ENCODE measurements around the gene DUSP10. TPM values are rescaled to one million over a fixed set of nuclear protein-coding genes. Genes with fewer than 3 reads are reported as not detected.

Gene DUSP10
- total RNA-seq, 4 donors from 2014 or later, result 2.9 to 7.0 (median 5.9) TPM

GRCh38 chr1:221675880-221676800 lies 65.7 kb downstream of the DUSP10 start:
- Histone ChIP-seq H3K4me3 (no peak overlapping the region), H3K27me3 (no peaks in the 10 kb centered on the region), H3K9me3 (no peaks in the 10 kb centered on the region), H3K36me3 (no peaks in the 10 kb centered on the region), H3K27ac (no peak overlapping the region), H3K4me1 (no peaks in the 10 kb centered on the region)
- in situ Hi-C loops (cut with MboI; ENCODE audit: low sequenced_read_pairs in 4 of 4), result no loop called here
- ATAC-seq (no peak), DNase-seq (no peak)
- TF ChIP-seq CTCF (IDR thresholded peaks at IDR 0.05 in 4 of 5, conservative IDR thresholded peaks at IDR 0.05 in 1 of 5), result no peak
- no peak for TF ChIP-seq POLR2A (IDR thresholded peaks at IDR 0.05)
- intact Hi-C loops (cut with DNase I; ENCODE audit: low total_unique reads), result no loop called here

GRCh38 chr1:221672965-221673364 lies 68.9 kb downstream of the DUSP10 start:
- H3K4me1 ChIP-seq, result no peaks in the 10 kb centered on the region
- no peaks in the 10 kb centered on the region for H3K9me3 ChIP-seq
- H3K27me3 ChIP-seq, result no peaks in the 10 kb centered on the region
- ATAC-seq (no peak), DNase-seq (no peak)
- H3K36me3 ChIP-seq, result no peaks in the 10 kb centered on the region
- no peak overlapping the region for H3K4me3 ChIP-seq
- H3K27ac ChIP-seq, result no peak overlapping the region
- intact Hi-C loops (cut with DNase I; ENCODE audit: low total_unique reads), result loop anchor here (2.0 kb wide), 1 partner anchor 24 kb away; no protein-coding TSS in a partner anchor
- in situ Hi-C loops (cut with MboI; ENCODE audit: low sequenced_read_pairs in 4 of 4), result no loop called here
- no peak for TF ChIP-seq POLR2A (IDR thresholded peaks at IDR 0.05)

- H3K36me3 ChIP-seq, result no peaks in the 10 kb centered on the region
- no peaks in the 10 kb centered on the region for H3K4me1 ChIP-seq
- intact Hi-C loops (cut with DNase I; ENCODE audit: low total_unique reads), result loop anchor here (2.0 kb wide), 1 partner anchor 25 kb away; no protein-coding TSS in a partner anchor
- ATAC-seq (no peak), DNase-seq (no peak)
- no peak overlapping the region for H3K27ac ChIP-seq
- H3K27me3 ChIP-seq, result no peaks in the 10 kb centered on the region
- H3K9me3 ChIP-seq, result no peaks in the 10 kb centered on the region
- no peak overlapping the region for H3K4me3 ChIP-seq
- TF ChIP-seq POLR2A (IDR thresholded peaks at IDR 0.05) (no peak), CTCF (IDR thresholded peaks at IDR 0.05 in 4 of 5, conservative IDR thresholded peaks at IDR 0.05 in 1 of 5) (no peak)
- in situ Hi-C loops (cut with MboI; ENCODE audit: low sequenced_read_pairs in 4 of 4), result no loop called here
Observed at GRCh38 chr1:221672239-221672645, 69.6 kb downstream of the DUSP10 start.

- DNase-seq, result no peak
Observed at GRCh38 chr1:221670081-221670480, 71.8 kb downstream of the DUSP10 start.

More at GRCh38 chr1:221670081-221670480, 71.8 kb downstream of the DUSP10 start:
- TF ChIP-seq CTCF (IDR thresholded peaks at IDR 0.05 in 4 of 5, conservative IDR thresholded peaks at IDR 0.05 in 1 of 5) (no peak), POLR2A (IDR thresholded peaks at IDR 0.05) (no peak)
- no peak overlapping the region for H3K4me3 ChIP-seq
- intact Hi-C loops (cut with DNase I; ENCODE audit: low total_unique reads) (no loop called here), in situ Hi-C loops (cut with MboI; ENCODE audit: low sequenced_read_pairs in 4 of 4) (no loop called here)
- ATAC-seq, result no peak
- H3K27me3 ChIP-seq, result no peaks in the 10 kb centered on the region
- no peaks in the 10 kb centered on the region for H3K4me1 ChIP-seq
- no peaks in the 10 kb centered on the region for H3K9me3 ChIP-seq
- H3K27ac ChIP-seq, result no peak overlapping the region
- no peaks in the 10 kb centered on the region for H3K36me3 ChIP-seq
